OCI-LY3 (cell line): ENCODE measurements around the gene CDK3.

Source experiments
- H2AFZ ChIP-seq: fragments of 200-600, 300-600 bp; shearing (Covaris generic); 2 replicates; pipeline ENCODE4 v1.6.0; 2014; ENCODE audit warnings: antibody characterized with exemption, low read depth, low read length
- H3K27ac ChIP-seq: fragments of 200-600, 300-600 bp; sonication (generic); 2 replicates; pipeline ENCODE4 v1.5.1; 2014; ENCODE audit warnings: mild to moderate bottlenecking, low read length, moderate library complexity, mixed read lengths
- H3K27me3 ChIP-seq: fragments of 200-600, 300-600 bp; sonication (generic); 2 replicates; pipeline ENCODE4 v1.6.1; 2014; ENCODE audit warnings: low read depth, low read length, mixed read lengths
- H3K36me3 ChIP-seq: fragments of 200-600, 300-600 bp; sonication (generic); replicated peaks from 2 replicates; pipeline ENCODE3; 2014; ENCODE audit warnings: low read depth, low read length, mixed read lengths
- H3K4me1 ChIP-seq: fragments of 300-600, 200-600 bp; sonication (generic); 2 replicates; pipeline ENCODE4 v1.6.1; 2014; ENCODE audit warnings: low read length, mixed read lengths
- H3K4me2 ChIP-seq: fragments of 200-600, 300-600 bp; sonication (generic); 2 replicates; pipeline ENCODE4 v1.6.1; 2014; ENCODE audit warnings: low read length, mixed read lengths
- H3K4me3 ChIP-seq: fragments of 300-600, 200-600 bp; sonication (generic); 2 replicates; pipeline ENCODE4 v1.5.1; 2014; ENCODE audit warnings: antibody characterized with exemption, mild to moderate bottlenecking, low read length, moderate library complexity
- H3K79me2 ChIP-seq: fragments of 300-600, 200-600 bp; shearing (Covaris generic); 2 replicates; pipeline ENCODE4 v1.6.1; 2014; ENCODE audit warnings: mild to moderate bottlenecking, low read length, mixed read lengths
- H3K9ac ChIP-seq: fragments of 300-600, 200-600 bp; shearing (Covaris generic); 2 replicates; pipeline ENCODE4 v1.6.0; 2014; ENCODE audit warnings: mild to moderate bottlenecking, low read length, moderate library complexity
- H3K9me3 ChIP-seq: fragments of 200-600, 300-600 bp; shearing (Covaris generic); 2 replicates; pipeline ENCODE4 v1.6.1; 2014; ENCODE audit warnings: low read length, mixed read lengths; ENCODE audit not compliant: insufficient read depth
- H4K20me1 ChIP-seq: fragments of 200-600, 300-600 bp; sonication (generic); 2 replicates; pipeline ENCODE4 v1.6.1; 2016; ENCODE audit warnings: low read length, mixed read lengths; ENCODE audit not compliant: insufficient read depth
- CTCF ChIP-seq: fragments of 200-600, 300-600 bp; sonication (generic); IDR thresholded peaks from 2 replicates; pipeline ENCODE4 v1.5.1; 2014; ENCODE audit warnings: antibody characterized with exemption, low read length, low read depth
- EZH2phosphoT487 ChIP-seq: fragments of 200-600 bp; shearing (Covaris generic); IDR thresholded peaks from 2 replicates; pipeline ENCODE4 v1.6.1; 2018; ENCODE audit warnings: antibody characterized with exemption, mixed run types, low read depth

Gene CDK3

GRCh38 chr17:76053246-76054111 lies 52.8 kb downstream of the CDK3 start:
- H2AFZ ChIP-seq = no peak overlapping the region
- H3K79me2 ChIP-seq = no peaks in the 10 kb centered on the region
- no peaks in the 10 kb centered on the region for H3K4me1 ChIP-seq
- H3K27ac ChIP-seq = no peak overlapping the region
- H3K9me3 ChIP-seq = no peaks in the 10 kb centered on the region
- H4K20me1 ChIP-seq = no peaks in the 10 kb centered on the region; the same call in 1 of the 2 replicates
- TF ChIP-seq CTCF (no peak), EZH2phosphoT487 (no peak)
- H3K27me3 ChIP-seq = no peaks in the 10 kb centered on the region
- no peak overlapping the region for H3K9ac ChIP-seq
- H3K4me3 ChIP-seq = no peak overlapping the region
- peaks cover 51% of the 10 kb centered on the region for H3K36me3 ChIP-seq
- H3K4me2 ChIP-seq = no peak overlapping the region

- Histone ChIP-seq H3K9ac (no peak overlapping the region), H3K36me3 (peaks cover 51% of the 10 kb centered on the region), H3K4me3 (no peak overlapping the region)
Observed at GRCh38 chr17:76054112-76054476, 53.4 kb downstream of the CDK3 start.

More at GRCh38 chr17:76054112-76054476, 53.4 kb downstream of the CDK3 start:
- Histone ChIP-seq H3K27me3 (no peaks in the 10 kb centered on the region), H3K27ac (no peak overlapping the region), H3K4me2 (no peak overlapping the region), H2AFZ (no peak overlapping the region), H4K20me1 (no peaks in the 10 kb centered on the region; the same call in 1 of the 2 replicates), H3K79me2 (no peaks in the 10 kb centered on the region), H3K9me3 (no peaks in the 10 kb centered on the region), H3K4me1 (no peaks in the 10 kb centered on the region)
- TF ChIP-seq EZH2phosphoT487 (no peak), CTCF (no peak)
